Activated naive CD4-positive, alpha-beta T cell (primary cell): ENCODE measurements around the gene PDCD4.

Experiments used
- DNase-seq, 4 experiments: peaks; one replicate each; lab custom pipeline; 2025; lab: John Stamatoyannopoulos, UW

The PDCD4 gene

DNA sequence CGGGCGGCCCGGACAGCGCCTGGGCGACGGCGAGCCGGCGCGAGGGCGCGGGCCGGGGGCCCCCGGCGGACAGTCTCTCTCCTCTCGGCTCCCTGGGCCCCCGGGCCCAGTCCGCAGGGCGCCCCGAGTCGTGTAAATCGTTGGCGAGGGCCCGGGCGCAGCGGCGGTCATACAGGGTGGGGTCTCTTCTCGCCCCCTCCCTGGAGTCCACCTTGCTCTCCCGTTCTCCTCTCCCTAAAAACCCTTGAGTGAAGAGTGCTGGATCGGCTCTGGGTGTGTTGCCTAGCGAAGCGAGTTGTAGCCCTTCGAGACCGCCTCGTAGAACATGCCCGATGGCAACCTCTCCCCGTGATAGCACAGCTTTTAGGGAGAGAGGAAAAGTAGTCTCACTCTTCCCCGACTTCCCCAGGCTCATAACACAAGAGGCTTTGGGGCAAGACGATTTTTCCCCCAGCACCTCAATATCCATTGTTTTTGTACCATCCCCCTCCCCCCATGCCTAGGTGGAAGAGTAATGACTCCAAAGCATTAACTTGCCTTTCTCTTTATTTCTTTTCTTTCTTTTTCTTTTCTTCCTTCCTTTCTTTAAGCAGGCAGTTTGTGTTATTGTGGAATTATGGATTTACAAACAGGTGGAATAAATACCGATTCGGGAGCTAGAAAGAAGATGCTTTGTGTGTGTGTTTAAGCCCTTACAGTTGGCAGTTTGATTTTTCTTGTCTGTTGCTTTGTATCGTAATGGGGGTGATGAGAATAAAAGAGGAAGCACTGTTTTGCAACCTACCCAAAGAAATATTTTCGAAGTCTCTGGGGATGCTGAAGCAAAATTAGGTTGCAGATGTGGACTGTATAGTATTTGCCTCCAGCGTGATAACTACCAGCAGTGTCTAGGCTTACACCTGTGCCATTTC lies 48.5 kb downstream of the PDCD4 start:
- no peak for DNase-seq

GRCh38 chr10:110923856-110924493 lies 52.2 kb downstream of the PDCD4 start:
- DNase-seq = no peak

DNA sequence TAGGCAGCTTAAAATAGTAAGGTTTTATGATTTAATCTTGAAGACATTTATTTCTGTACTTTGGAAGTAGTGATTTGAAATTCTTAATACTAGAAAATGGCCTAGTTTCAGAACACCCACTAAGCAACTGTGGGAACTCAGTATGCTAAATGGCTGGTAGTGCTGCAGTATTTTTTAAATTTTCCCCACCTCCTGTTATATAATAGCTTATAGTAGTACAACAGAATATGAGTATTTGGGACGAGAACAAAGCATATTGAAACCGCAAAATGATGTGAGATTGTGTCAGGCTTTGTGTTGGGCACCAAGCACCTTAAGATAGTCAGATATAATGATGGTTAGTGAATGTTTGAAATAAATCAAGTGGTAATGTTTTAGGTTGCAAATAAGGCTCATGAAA lies 55.7 kb downstream of the PDCD4 start:
- DNase-seq = no peak

- DNase-seq = no peak
Observed at GRCh38 chr10:110931769-110932381, 60.1 kb downstream of the PDCD4 start.

DNA sequence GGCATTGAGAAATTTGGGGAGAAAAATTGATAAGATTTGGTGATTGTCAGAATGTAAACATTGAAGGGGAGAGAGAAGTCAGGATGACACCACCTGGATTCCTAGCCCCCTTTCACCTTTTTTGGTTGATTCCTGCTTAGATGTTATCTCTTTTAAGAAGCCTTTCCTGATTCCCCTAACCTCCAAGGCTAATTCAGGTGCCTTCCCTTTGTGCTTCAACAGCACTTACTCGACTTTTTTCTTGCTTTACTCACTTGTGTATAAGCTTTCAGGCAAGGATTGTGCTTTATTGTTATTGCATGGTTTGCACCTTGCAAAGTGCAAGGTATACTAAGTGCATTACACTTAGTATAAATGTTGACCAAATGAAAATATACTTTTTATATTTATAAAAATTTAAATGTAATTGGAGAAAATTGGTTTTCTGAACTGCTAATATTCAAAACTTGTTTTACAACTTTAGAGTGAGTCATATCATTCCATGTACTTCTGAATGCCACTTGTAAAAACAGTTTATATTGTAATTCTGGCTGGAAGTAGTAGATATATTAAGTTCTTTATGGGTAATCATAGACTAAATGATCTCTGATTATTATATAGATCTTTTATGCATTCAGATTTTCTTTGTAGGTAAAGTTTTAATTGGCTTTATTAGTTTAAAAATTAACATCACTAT lies 60.9 kb downstream of the PDCD4 start:
- DNase-seq = no peak

DNA sequence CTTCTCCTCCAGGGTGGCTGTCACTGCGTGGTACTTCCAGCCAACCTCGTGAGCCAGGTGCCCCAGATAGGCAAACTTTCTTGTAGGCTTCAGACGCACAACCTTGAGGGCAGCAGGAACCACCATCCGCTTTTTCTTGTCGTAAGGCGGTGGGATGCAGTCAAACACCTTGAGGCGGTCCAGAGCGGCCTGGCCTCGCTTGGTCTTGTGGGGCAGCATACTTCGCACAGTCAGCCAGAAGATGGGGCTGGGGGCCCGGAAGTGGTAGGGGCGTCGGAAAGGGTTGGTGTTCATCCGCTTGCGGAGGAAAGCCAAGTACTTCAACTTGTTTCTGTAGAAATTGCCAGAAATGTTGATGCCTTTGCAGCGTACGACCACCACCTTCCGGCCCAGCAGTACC lies 65.0 kb downstream of the PDCD4 start:
- DNase-seq = no peak

DNA sequence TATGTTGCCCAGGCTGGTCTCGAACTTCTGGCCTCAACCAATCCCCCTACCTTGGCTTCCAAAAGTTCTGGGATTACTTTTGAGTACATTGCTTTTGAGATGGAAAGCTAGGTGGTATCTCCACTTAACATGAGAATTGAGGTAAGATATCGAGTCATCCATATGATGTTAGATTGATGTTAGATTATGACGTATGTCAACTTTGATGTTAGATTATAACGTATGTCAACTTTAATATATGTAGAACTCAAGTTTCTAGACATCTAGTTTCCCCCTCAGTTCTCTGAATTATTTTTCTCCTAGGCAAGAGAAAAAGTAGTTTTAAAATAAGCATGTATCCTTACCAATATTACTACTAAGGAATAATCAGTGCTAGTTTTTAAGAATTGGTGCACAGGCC lies 67.7 kb downstream of the PDCD4 start:
- no peak for DNase-seq

GRCh38 chr10:110944792-110945396 lies 73.2 kb downstream of the PDCD4 start:
- no peak for DNase-seq

DNA sequence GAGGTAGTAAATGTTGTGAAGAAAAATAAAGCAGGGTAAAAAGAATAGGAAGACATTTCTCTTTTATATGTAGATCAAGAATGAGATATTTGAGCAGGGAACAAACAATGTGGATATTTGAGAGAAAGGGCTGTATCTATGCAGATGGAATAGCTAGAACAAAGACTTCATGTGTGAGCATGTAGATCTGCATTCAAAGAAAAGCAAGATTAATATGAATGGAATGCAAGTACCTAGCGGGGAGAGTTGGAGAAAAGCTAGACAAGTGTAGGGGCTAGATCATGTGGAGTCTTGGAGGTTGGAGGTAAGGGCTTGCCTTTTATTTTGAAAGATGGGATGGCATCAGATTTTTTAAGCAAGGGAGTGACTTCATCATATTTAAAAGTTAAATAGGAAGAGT lies 74.8 kb downstream of the PDCD4 start:
- no peak for DNase-seq

- no peak for DNase-seq
Observed at GRCh38 chr10:110947061-110947595, 75.4 kb downstream of the PDCD4 start.
